NCI-H1694 treated with DMSO at 0.1 percent for 48 hours (cell line): Measurements from ENCODE around the gene WDFY1.
A peak's percentile ranks its signal among the peaks of the same experiment; 100 is the strongest.

Experiments used
- DNase-seq: peaks from one replicate; lab custom pipeline; 2025; lab: John Stamatoyannopoulos, UW

WDFY1 gene

GRCh38 chr2:223930103-223930976 lies 14.8 kb downstream of the WDFY1 start:
- no peak for DNase-seq

GRCh38 chr2:223929571-223930102 lies 15.5 kb downstream of the WDFY1 start:
- DNase-seq: no peak

- DNase-seq: no peak
These were observed 16.8 kb downstream of the WDFY1 start for GRCh38 chr2:223928113-223929006.

- no peak for DNase-seq
These were observed 20.0 kb downstream of the WDFY1 start for GRCh38 chr2:223925106-223925505.

GRCh38 chr2:223923976-223924375 lies 21.2 kb downstream of the WDFY1 start:
- no peak for DNase-seq

GRCh38 chr2:223922308-223922707 lies 22.8 kb downstream of the WDFY1 start:
- DNase-seq: no peak

- DNase-seq: no peak
These were observed 23.9 kb downstream of the WDFY1 start for GRCh38 chr2:223921204-223921603.

- DNase-seq: no peak
These were observed 25.0 kb downstream of the WDFY1 start for GRCh38 chr2:223920109-223920508.

- DNase-seq: no peak
These were observed 26.4 kb downstream of the WDFY1 start for GRCh38 chr2:223918671-223919134.

GRCh38 chr2:223916181-223916920 lies 28.8 kb downstream of the WDFY1 start:
- no peak for DNase-seq

- DNase-seq: no peak
These were observed 30.1 kb downstream of the WDFY1 start for GRCh38 chr2:223915071-223915470.

GRCh38 chr2:223914324-223914723 lies 30.8 kb downstream of the WDFY1 start:
- DNase-seq: no peak

- no peak for DNase-seq
These were observed 36.0 kb downstream of the WDFY1 start for GRCh38 chr2:223909001-223909741.

- no peak for DNase-seq
These were observed 36.7 kb downstream of the WDFY1 start for GRCh38 chr2:223908304-223908998.

GRCh38 chr2:223905996-223906395 lies 39.1 kb downstream of the WDFY1 start:
- no peak for DNase-seq

GRCh38 chr2:223901854-223902253 lies 43.3 kb downstream of the WDFY1 start:
- DNase-seq: no peak

GRCh38 chr2:223901311-223901710 lies 43.8 kb downstream of the WDFY1 start:
- DNase-seq: peak; percentile 62

GRCh38 chr2:223900531-223900930 lies 44.6 kb downstream of the WDFY1 start:
- DNase-seq: no peak

- DNase-seq: no peak
These were observed 45.1 kb downstream of the WDFY1 start for GRCh38 chr2:223900066-223900465.

- no peak for DNase-seq
These were observed 47.3 kb downstream of the WDFY1 start for GRCh38 chr2:223897669-223898330.
